GM12878 (cell line): Measurements from ENCODE around the gene REL. TPM values are rescaled to one million over a fixed set of nuclear protein-coding genes. Genes with fewer than 3 reads are reported as not detected.

Source experiments
- ATAC-seq: fragments of 200-7000 bp; cut with Tn5 transposase; 3 replicates; pipeline ENCODE4 v1.9.1; 2020; ENCODE audit warnings: mild to moderate bottlenecking, moderate library complexity
- BruUV-seq: library from RNA; stranded (reverse); fragments of 400-500 nt; replicated peaks from 2 replicates; lab custom pipeline; 2021; lab: Mats Ljungman, UMichigan
- CTCF ChIA-PET: fragments of 300-600 bp; sonication (Branson Sonifier 250); formaldehyde crosslinking; extraction: SDS; loops from one replicate; lab custom pipeline; 2021; ENCODE audit warnings: inconsistent platforms; lab: Yijun Ruan, JAX
- POLR2A ChIA-PET: fragments of 350-600 bp; formaldehyde crosslinking; extraction: SDS; loops from one replicate; lab custom pipeline; 2021; ENCODE audit warnings: inconsistent platforms; lab: Charles Lee
- RAD21 ChIA-PET: fragments of 300-600 bp; sonication (Branson Sonifier 250); formaldehyde crosslinking; loops from one replicate; lab custom pipeline; 2023; ENCODE audit warnings: antibody characterized with exemption; ENCODE audit not compliant: unreplicated experiment; lab: Charles Lee
- SMC1A ChIA-PET: fragments of 300-600 bp; sonication (Branson Sonifier 250); formaldehyde crosslinking; loops from one replicate; lab custom pipeline; 2023; ENCODE audit not compliant: unreplicated experiment, uncharacterized antibody; lab: Charles Lee
- DNase-seq: peaks from one replicate; pipeline ENCODE4 v3.0.0-alpha.2; 2011; ENCODE audit warnings: low read depth, low spot score
- FAIRE-seq: peaks from 3 replicates; lab custom pipeline; 2011; peaks lifted over from hg19 to GRCh38; lab: Jason Lieb, UNC
- H2AFZ ChIP-seq: 2 replicates; pipeline ENCODE4 v1.6.0; 2011; ENCODE audit warnings: low read depth, low read length, control low read depth; ENCODE audit not compliant: control insufficient read depth
- H3K27ac ChIP-seq: 2 replicates; pipeline ENCODE4 v1.5.1; 2011; ENCODE audit warnings: control low read depth; ENCODE audit not compliant: control insufficient read depth, insufficient read depth
- H3K27me3 ChIP-seq, 2 experiments: replicated peaks in 1 of 2; 2 replicates each; pipeline versions ENCODE4 v1.6.0 to v1.6.1; 2011; ENCODE audit warnings: low read length in 1 of 2; ENCODE audit not compliant: control insufficient read depth in 2 of 2, insufficient read depth in 2 of 2
- H3K36me3 ChIP-seq, 2 experiments: 2 replicates each; pipeline ENCODE4 v1.5.1; 2011; ENCODE audit warnings: low read length in 1 of 2; ENCODE audit not compliant: control insufficient read depth in 2 of 2, insufficient read depth in 2 of 2
- H3K4me1 ChIP-seq: 2 replicates; pipeline ENCODE4 v1.6.1; 2011; ENCODE audit warnings: mild to moderate bottlenecking, low read length, moderate library complexity, mixed read lengths; ENCODE audit not compliant: control insufficient read depth, insufficient read depth
- H3K4me2 ChIP-seq: 2 replicates; pipeline ENCODE4 v1.6.0; 2011; ENCODE audit warnings: control low read depth; ENCODE audit not compliant: control insufficient read depth, insufficient read depth
- H3K4me3 ChIP-seq: fragments of 200-600 bp; sonication (generic); 2 replicates; pipeline ENCODE4 v1.5.1; 2016
- H3K79me2 ChIP-seq: 2 replicates; pipeline ENCODE4 v1.6.0; 2011; ENCODE audit warnings: low read length; ENCODE audit not compliant: control insufficient read depth, insufficient read depth
- H3K9ac ChIP-seq: 2 replicates; pipeline ENCODE4 v1.8.0; 2011; ENCODE audit warnings: low read length, control low read depth, mixed read lengths; ENCODE audit not compliant: control insufficient read depth, insufficient read depth
- H3K9me3 ChIP-seq: replicated peaks from 3 replicates; pipeline ENCODE4 v1.5.1; 2011; ENCODE audit warnings: mild to moderate bottlenecking, low read length; ENCODE audit not compliant: control insufficient read depth, insufficient read depth
- H4K20me1 ChIP-seq: 2 replicates; pipeline ENCODE4 v1.6.0; 2011; ENCODE audit not compliant: control insufficient read depth, insufficient read depth
- ASH2L ChIP-seq: fragments of 300-600, 200-600 bp; sonication (generic); IDR thresholded peaks from 2 replicates; pipeline ENCODE4 v1.6.1; 2017; ENCODE audit warnings: low read depth, mild to moderate bottlenecking, borderline replicate concordance
- BCL11A ChIP-seq: IDR thresholded peaks from 2 replicates; pipeline ENCODE4 v1.6.1; 2011; ENCODE audit warnings: low read depth, low read length
- BCLAF1 ChIP-seq: fragments of 450-650 bp; IDR thresholded peaks from 2 replicates; pipeline ENCODE4 v1.6.1; 2017; ENCODE audit warnings: antibody characterized with exemption, mild to moderate bottlenecking, moderate library complexity
- CREB1 ChIP-seq: IDR thresholded peaks from 2 replicates; pipeline ENCODE4 v1.6.1; 2012; ENCODE audit warnings: low read depth, mild to moderate bottlenecking, inconsistent platforms
- MEF2B ChIP-seq: fragments of 450-650 bp; IDR thresholded peaks from 2 replicates; pipeline ENCODE4 v1.6.1; 2018; ENCODE audit warnings: mild to moderate bottlenecking, moderate library complexity; ENCODE audit not compliant: partially characterized antibody, poor library complexity, severe bottlenecking
- PBX3 ChIP-seq: IDR thresholded peaks from 2 replicates; pipeline ENCODE4 v1.6.1; 2011; ENCODE audit warnings: mild to moderate bottlenecking, low read depth, low read length, moderate library complexity; ENCODE audit not compliant: insufficient replicate concordance
- PKNOX1 ChIP-seq: fragments of 450-650 bp; IDR thresholded peaks from 2 replicates; pipeline ENCODE4 v1.6.1; 2016; ENCODE audit warnings: mild to moderate bottlenecking
- RELA ChIP-seq: fragments of 450-650 bp; IDR thresholded peaks from 2 replicates; pipeline ENCODE4 v1.8.0; 2014; ENCODE audit warnings: borderline replicate concordance; ENCODE audit not compliant: partially characterized antibody
- SIX5 ChIP-seq: IDR thresholded peaks from 2 replicates; pipeline ENCODE4 v1.6.1; 2011; ENCODE audit warnings: mild to moderate bottlenecking, low read depth, low read length, moderate library complexity; ENCODE audit not compliant: severe bottlenecking
- SMAD1 ChIP-seq: fragments of 450-650 bp; IDR thresholded peaks from 2 replicates; pipeline ENCODE4 v1.6.1; 2018; ENCODE audit warnings: mild to moderate bottlenecking, low read depth; ENCODE audit not compliant: partially characterized antibody
- SMARCA5 ChIP-seq: fragments of 450-650 bp; IDR thresholded peaks from 2 replicates; pipeline ENCODE4 v1.6.1; 2017; ENCODE audit warnings: mild to moderate bottlenecking
- SUPT20H ChIP-seq: IDR thresholded peaks from 2 replicates; pipeline ENCODE4 v1.6.1; 2011; ENCODE audit warnings: low read depth, mild to moderate bottlenecking, low read length, moderate library complexity, borderline replicate concordance; ENCODE audit not compliant: control insufficient read depth
- TAF1 ChIP-seq: IDR thresholded peaks from 2 replicates; pipeline ENCODE4 v1.6.1; 2011; ENCODE audit warnings: mild to moderate bottlenecking, low read depth, low read length, borderline replicate concordance
- ZBED1 ChIP-seq: IDR thresholded peaks from 2 replicates; pipeline ENCODE4 v1.6.1; 2016; ENCODE audit warnings: borderline replicate concordance
- ZNF384 ChIP-seq: IDR thresholded peaks from 2 replicates; pipeline ENCODE4 v1.6.1; 2012; ENCODE audit warnings: low read depth, mild to moderate bottlenecking, low read length, improper control_type of control experiment, borderline replicate concordance
- ZSCAN29 ChIP-seq: fragments of 450-650 bp; IDR thresholded peaks from 2 replicates; pipeline ENCODE4 v1.6.1; 2017; ENCODE audit warnings: mild to moderate bottlenecking, moderate library complexity
- ZZZ3 ChIP-seq: IDR thresholded peaks from 2 replicates; pipeline ENCODE4 v1.6.1; 2011; ENCODE audit warnings: low read depth; ENCODE audit not compliant: control insufficient read depth, insufficient read length
- WGBS: methylation state at CpG from one replicate; pipeline ENCODE4 v1.1.6; 2016; ENCODE audit warnings: low lambda C conversion rate; ENCODE audit not compliant: insufficient replicate concordance, insufficient coverage; ENCODE audit errors: missing lambda C conversion rate; 5-methylcytosine and 5-hydroxymethylcytosine counted together
- in situ Hi-C: fragments of 300-500 bp; cut with MboI; formaldehyde crosslinking; loops from 9 replicates; pipeline ENCODE4 v1.14.3; 2018; ENCODE audit warnings: mixed read lengths
- intact Hi-C: fragments of 100-400 bp; cut with micrococcal nuclease; formaldehyde crosslinking; loops from one replicate; pipeline ENCODE4 v1.14.2; 2022; ENCODE audit not compliant: unreplicated experiment
- polyA plus RNA-seq, 11 experiments: library from polyadenylated mRNA; depleted of rRNA in 4 of 11; unstranded in 6 of 11; stranded (reverse) in 5 of 11; fragments of >200 nt; fragmentation: Nextera tagmentation in 4 of 11; fragmentation: Illumina TruSeq in 1 of 11; extraction: Ambion mirVana in 4 of 11; extraction: Trizol in 1 of 11; gene quantifications; 1 replicate in 1 of 11; 2 replicates in 10 of 11; pipeline versions ENCODE4 v1.2.1 to v1.2.3, GENCODE V29; 2011 to 2016; ENCODE audit warnings: inconsistent platforms in 2 of 11, missing spikeins in 2 of 11, low read depth in 1 of 11
- total RNA-seq, 4 experiments: library from RNA; depleted of rRNA in 3 of 4; stranded (reverse); fragments of >200 nt in 3 of 4; fragmentation: Illumina TruSeq in 1 of 4; extraction: Trizol in 1 of 4; gene quantifications; 2 replicates each; pipeline versions ENCODE4 v1.2.1 to v1.2.3, GENCODE V29; 2013 to 2021

The REL gene
- total and polyA plus RNA-seq, 10 of the 15 experiments (the other 5 are each of a cell fraction or from before 2014, with no cell fraction given): 6.3 to 52.4 (median 26.6) TPM

- Histone ChIP-seq H4K20me1 (no peaks in the 10 kb centered on the region), H3K9me3 (no peaks in the 10 kb centered on the region), H3K36me3 (no peaks in the 10 kb centered on the region), H3K27ac (no peak overlapping the region), H3K79me2 (no peaks in the 10 kb centered on the region), H3K4me1 (peaks cover 3% of the 10 kb centered on the region; the same call in 1 of the 2 replicates), H3K4me2 (no peak overlapping the region), H3K27me3 (no peaks in the 10 kb centered on the region), H3K9ac (no peak overlapping the region), H3K4me3 (no peak overlapping the region), H2AFZ (no peak overlapping the region)
- DNase-seq (no peak), FAIRE-seq (no peak), ATAC-seq (no peak)
- intact Hi-C loops (no loop called here), in situ Hi-C loops (no loop called here)
- WGBS: 79% methylated on average over 8 of the region's 8 CpGs
- TF ChIP-seq SIX5: no peak
- TF ChIP-seq SUPT20H: no peak
- TF ChIP-seq SMAD1: no peak
- TF ChIP-seq ZSCAN29: no peak
- no peak for TF ChIP-seq ZZZ3
- TF ChIP-seq RELA: no peak
- TF ChIP-seq ZNF384: no peak
- TF ChIP-seq CREB1: no peak
- no peak for TF ChIP-seq SMARCA5
- TF ChIP-seq BCLAF1: no peak
- TF ChIP-seq PKNOX1: no peak
- no peak for TF ChIP-seq ASH2L
- no peak for TF ChIP-seq MEF2B
- TF ChIP-seq BCL11A: no peak
- no peak for TF ChIP-seq ZBED1
- TF ChIP-seq TAF1: no peak
- TF ChIP-seq PBX3: no peak
- CTCF ChIA-PET: no interaction called here
- SMC1A ChIA-PET: interaction anchor here (1.2 kb wide), 1 partner anchor 13 kb away, joined by 3 read pairs; no protein-coding TSS in a partner anchor
- no TSS peak for BruUV-seq
- POLR2A ChIA-PET: no interaction called here
- RAD21 ChIA-PET: no interaction called here
Observed at GRCh38 chr2:60852282-60852860, 29.0 kb upstream of the REL start.
